Transverse colon (tissue), 4 donors: ENCODE measurements around the gene MFAP1. TPM values are rescaled to one million over a fixed set of nuclear protein-coding genes. Genes with fewer than 3 reads are reported as not detected.

Experiments
- DNase-seq: peaks from one replicate; pipeline ENCODE4 v3.0.0-alpha.2; 2019
- H3K27ac ChIP-seq, 4 donors: fragments of 200-600 bp; sonication (generic); 2 replicates each; pipeline ENCODE4 v1.5.1; 2016 to 2018; ENCODE audit warnings: inconsistent platforms in 4 of 4
- H3K27me3 ChIP-seq: fragments of 200-600 bp; sonication (generic); 2 replicates; pipeline ENCODE4 v1.5.1; 2017; ENCODE audit warnings: inconsistent platforms
- H3K36me3 ChIP-seq, 4 donors: fragments of 200-600 bp; sonication (generic); 2 replicates each; pipeline ENCODE4 v1.5.1; 2017 to 2019; ENCODE audit warnings: inconsistent platforms in 4 of 4
- H3K4me1 ChIP-seq, 4 donors: fragments of 200-600 bp; sonication (generic); 2 replicates each; pipeline ENCODE4 v1.5.1; 2017 to 2020; ENCODE audit warnings: inconsistent platforms in 4 of 4
- H3K4me3 ChIP-seq, 4 donors: fragments of 200-600 bp; sonication (generic); 1 replicate in 1 of 4; 2 replicates in 3 of 4; pipeline versions ENCODE4 v1.5.1 to v1.6.1; 2017 to 2019; ENCODE audit warnings: inconsistent platforms in 4 of 4
- H3K9me3 ChIP-seq, 2 donors: fragments of 200-600 bp; sonication (generic); 2 replicates each; pipeline ENCODE4 v1.5.1; 2017 to 2019; ENCODE audit warnings: inconsistent platforms in 2 of 2
- CTCF ChIP-seq, 5 experiments: fragments of 200-600 bp in 3 of 5; fragments of 450-650 bp in 2 of 5; sonication (generic) in 3 of 5; IDR thresholded peaks; 1 replicate in 2 of 5; 2 replicates in 3 of 5; pipeline ENCODE4 v1.5.1; 2016 to 2017; ENCODE audit warnings: antibody characterized with exemption in 5 of 5, inconsistent platforms in 3 of 5, mild to moderate bottlenecking in 2 of 5, moderate library complexity in 1 of 5
- EP300 ChIP-seq: sonication (generic); formaldehyde crosslinking; IDR thresholded peaks from one replicate; pipeline ENCODE4 v1.6.1; 2017; ENCODE audit warnings: antibody characterized with exemption, low read depth
- POLR2A ChIP-seq: fragments of 450-650 bp; IDR thresholded peaks from one replicate; pipeline ENCODE4 v1.6.1; 2016; ENCODE audit warnings: antibody characterized with exemption, mild to moderate bottlenecking, moderate library complexity
- POLR2AphosphoS5 ChIP-seq, 3 donors: sonication (generic); formaldehyde crosslinking; IDR thresholded peaks; one replicate each; pipeline ENCODE4 v1.6.1; 2016; ENCODE audit warnings: antibody characterized with exemption in 3 of 3
- WGBS, 2 donors: methylation state at CpG; one replicate each; pipeline ENCODE4 v1.1.5; 2018; ENCODE audit warnings: low coverage in 1 of 2; 5-methylcytosine and 5-hydroxymethylcytosine counted together
- in situ Hi-C, 4 donors: fragments of 200-750 bp; cut with MboI; loops; one replicate each; pipeline versions ENCODE4 v1.15.0 to v1.15.1; 2017; ENCODE audit warnings: low sequenced_read_pairs in 3 of 4, low pct_ligation_motif_present in 1 of 4, low pct_unique_long_range_greater_than_20kb in 1 of 4
- intact Hi-C: fragments of 100-400 bp; cut with DNase I; formaldehyde crosslinking; loops from one replicate; pipeline ENCODE4 v1.15.1; 2023; ENCODE audit warnings: low total_unique reads
- total RNA-seq, 4 donors: library from RNA; depleted of rRNA; stranded (reverse); fragments of >200 nt; gene quantifications; one replicate each; pipeline ENCODE4 v1.1.0, GENCODE V29; 2016

MFAP1 gene
- total RNA-seq, 4 donors from 2014 or later: 9.8 to 32.9 (median 16.3) TPM

- intact Hi-C loops: no loop called here
- peaks cover 0 to 15% (median 6%) of the 10 kb centered on the region in 4 donors for H3K36me3 ChIP-seq
- in situ Hi-C loops: loop anchor here in 1 of 4 donors (25.0 kb wide), 1 partner anchor 308 kb away; the partner anchor contains the start of gene TP53BP1
- H3K4me1 ChIP-seq: peaks cover 45 to 75% (median 58%) of the 10 kb centered on the region in 4 donors
- no peaks in the 10 kb centered on the region for H3K9me3 ChIP-seq
- no peak for DNase-seq
- no peak overlapping the region for H3K4me3 ChIP-seq
- 80 to 88% methylated on average over 1 to 2 of the region's 2 CpGs for WGBS, 2 donors
- H3K27me3 ChIP-seq: no peaks in the 10 kb centered on the region
- peak overlapping the region; percentile 9 to 99 (median 18) for H3K27ac ChIP-seq
- TF ChIP-seq EP300 (no peak), CTCF (IDR thresholded peaks at IDR 0.05) (no peak), POLR2A (no peak), POLR2AphosphoS5 (IDR thresholded peaks at IDR 0.05) (no peak)
Observed at GRCh38 chr15:43795197-43795596, 29.3 kb downstream of the MFAP1 start.

DNA sequence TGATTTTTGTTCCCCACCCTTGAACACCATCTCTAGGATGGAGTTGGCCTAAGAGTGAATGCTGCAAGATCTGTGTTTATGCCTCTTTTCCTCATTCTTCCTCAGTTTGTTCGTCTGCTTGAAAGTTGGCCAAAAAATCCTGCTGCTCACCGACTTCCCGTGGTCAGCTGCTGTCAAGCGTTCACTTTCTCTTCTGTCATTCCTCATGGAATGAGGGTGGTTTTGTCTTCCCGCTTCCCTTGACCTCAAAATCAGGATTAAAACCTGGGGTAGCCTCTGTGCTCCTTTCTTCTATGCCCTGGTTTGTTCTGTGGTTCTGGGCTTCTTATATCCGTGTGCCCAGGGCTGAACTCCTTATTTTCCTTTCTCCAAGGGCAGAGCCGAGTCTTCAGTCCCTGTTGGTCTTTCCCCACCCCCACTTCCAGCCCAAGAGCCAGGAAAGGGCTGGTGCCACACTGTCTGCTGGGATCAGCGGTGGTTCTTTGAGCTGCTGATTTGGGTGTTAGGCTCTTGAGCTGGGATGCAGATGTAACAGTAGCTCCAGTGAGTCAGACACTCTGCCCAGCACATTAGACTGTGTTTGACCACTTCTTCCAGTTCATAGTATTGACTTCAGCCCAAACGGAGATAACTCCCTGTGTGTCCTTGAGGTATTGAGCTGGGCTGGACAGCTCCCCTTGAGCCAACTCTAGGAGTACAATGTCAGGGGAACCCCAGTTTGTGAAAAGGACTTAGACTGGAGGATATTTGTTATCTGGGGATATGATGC lies 30.0 kb downstream of the MFAP1 start:
- Histone ChIP-seq H3K27ac (peak overlapping the region; percentile 33 to 99 (median 97)), H3K36me3 (peaks cover 0 to 15% (median 6%) of the 10 kb centered on the region in 4 donors), H3K27me3 (no peaks in the 10 kb centered on the region), H3K9me3 (no peaks in the 10 kb centered on the region), H3K4me1 (peaks cover 38 to 68% (median 50%) of the 10 kb centered on the region in 4 donors), H3K4me3 (peak overlapping the region in 1 of 4 donors; percentile 94)
- intact Hi-C loops: no loop called here
- no peak for TF ChIP-seq POLR2AphosphoS5 (IDR thresholded peaks at IDR 0.05)
- no peak for TF ChIP-seq POLR2A
- no peak for TF ChIP-seq CTCF (IDR thresholded peaks at IDR 0.05)
- TF ChIP-seq EP300: no peak
- no peak for DNase-seq
- in situ Hi-C loops: loop anchor here in 1 of 4 donors (25.0 kb wide), 1 partner anchor 307 kb away; the partner anchor contains the start of gene TP53BP1
- 83 to 87% methylated on average over 3 to 9 of the region's 9 CpGs for WGBS, 2 donors

DNA sequence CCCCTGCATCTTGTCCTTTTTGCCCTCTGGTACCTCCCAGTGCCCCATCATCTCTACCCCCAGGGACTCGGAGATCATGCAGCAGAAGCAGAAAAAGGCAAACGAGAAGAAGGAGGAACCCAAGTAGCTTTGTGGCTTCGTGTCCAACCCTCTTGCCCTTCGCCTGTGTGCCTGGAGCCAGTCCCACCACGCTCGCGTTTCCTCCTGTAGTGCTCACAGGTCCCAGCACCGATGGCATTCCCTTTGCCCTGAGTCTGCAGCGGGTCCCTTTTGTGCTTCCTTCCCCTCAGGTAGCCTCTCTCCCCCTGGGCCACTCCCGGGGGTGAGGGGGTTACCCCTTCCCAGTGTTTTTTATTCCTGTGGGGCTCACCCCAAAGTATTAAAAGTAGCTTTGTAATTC lies 30.8 kb downstream of the MFAP1 start:
- intact Hi-C loops (no loop called here), in situ Hi-C loops (loop anchor here in 1 of 4 donors (25.0 kb wide), 1 partner anchor 306 kb away; the partner anchor contains the start of gene TP53BP1)
- Histone ChIP-seq H3K27me3 (no peaks in the 10 kb centered on the region), H3K27ac (peak overlapping the region; percentile 90 to 99 (median 97)), H3K9me3 (no peaks in the 10 kb centered on the region), H3K36me3 (peaks cover 0 to 15% (median 6%) of the 10 kb centered on the region in 4 donors), H3K4me3 (peak overlapping the region in 3 of 4 donors; percentile 74 to 94 (median 90)), H3K4me1 (peaks cover 35 to 60% (median 46%) of the 10 kb centered on the region in 4 donors)
- TF ChIP-seq POLR2A (no peak), EP300 (no peak), CTCF (IDR thresholded peaks at IDR 0.05) (no peak), POLR2AphosphoS5 (IDR thresholded peaks at IDR 0.05) (no peak)
- WGBS, 2 donors: 69% methylated on average over 10 of the region's 10 CpGs; no CpG with 5 or more reads in 1 of the 2 donors
- DNase-seq: no peak

DNA sequence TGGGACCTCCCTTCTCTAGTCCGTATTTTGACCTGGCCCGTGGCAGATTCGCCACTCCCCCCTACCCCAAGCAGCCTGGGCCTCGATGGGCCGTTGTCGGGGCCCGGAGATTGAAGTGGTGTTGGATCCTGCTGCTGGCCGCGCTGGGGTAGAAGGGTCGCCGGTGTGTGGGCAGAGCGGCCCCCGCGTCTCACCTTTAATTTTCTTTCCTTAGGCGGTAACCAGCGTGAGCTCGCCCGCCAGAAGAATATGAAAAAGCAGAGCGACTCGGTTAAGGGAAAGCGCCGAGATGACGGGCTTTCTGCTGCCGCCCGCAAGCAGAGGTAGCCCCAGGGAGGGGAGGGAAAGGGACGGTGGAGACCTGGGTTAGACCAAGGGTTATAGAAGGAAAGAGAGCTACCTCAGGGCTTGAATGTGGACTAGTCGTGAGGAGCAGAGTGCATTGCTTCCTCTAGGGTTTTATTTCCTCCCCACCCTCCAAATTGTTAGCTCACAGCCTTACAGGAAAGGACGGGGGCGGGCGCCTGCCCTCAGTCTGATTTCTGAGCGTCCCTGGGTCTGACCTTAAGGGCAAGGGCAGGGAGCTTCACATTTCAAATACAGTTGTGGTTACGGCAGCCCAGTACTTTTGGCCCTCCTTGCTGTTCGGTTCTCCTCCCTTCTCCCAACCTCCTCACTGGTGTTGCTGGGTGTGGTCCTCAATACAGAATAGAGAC lies 31.6 kb downstream of the MFAP1 start:
- 0 to 2% methylated on average over 3 to 33 of the region's 33 CpGs for WGBS, 2 donors
- DNase-seq: peak; percentile 62
- peaks cover 31 to 53% (median 40%) of the 10 kb centered on the region in 4 donors for H3K4me1 ChIP-seq

More for the DNA sequence above, 31.6 kb downstream of the MFAP1 start:
- peak overlapping the region; percentile 74 to 94 (median 86) for H3K4me3 ChIP-seq
- peak; percentile 37 to 74 (median 73) for TF ChIP-seq POLR2AphosphoS5 (IDR thresholded peaks at IDR 0.05)
- peak in 2 of 5 experiments; percentile 29 to 59 for TF ChIP-seq CTCF (IDR thresholded peaks at IDR 0.05)
- TF ChIP-seq EP300: no peak
- TF ChIP-seq POLR2A: peak; percentile 61
- intact Hi-C loops (no loop called here), in situ Hi-C loops (loop anchor here in 1 of 4 donors (25.0 kb wide), 1 partner anchor 306 kb away; the partner anchor contains the start of gene TP53BP1)
- H3K36me3 ChIP-seq: peaks cover 0 to 15% (median 6%) of the 10 kb centered on the region in 4 donors
- H3K9me3 ChIP-seq: no peaks in the 10 kb centered on the region
- H3K27ac ChIP-seq: peak overlapping the region; percentile 90 to 99 (median 97)
- no peaks in the 10 kb centered on the region for H3K27me3 ChIP-seq
